ENCODE measurements around the gene NHSL2. TPM values are rescaled to one million over a fixed set of nuclear protein-coding genes. Genes with fewer than 3 reads are reported as not detected.
A peak's percentile ranks its signal among the peaks of the same experiment; 100 is the strongest.

The NHSL2 gene
- total RNA-seq, 1 donor from 2014 or later: 12.7 TPM

DNA sequence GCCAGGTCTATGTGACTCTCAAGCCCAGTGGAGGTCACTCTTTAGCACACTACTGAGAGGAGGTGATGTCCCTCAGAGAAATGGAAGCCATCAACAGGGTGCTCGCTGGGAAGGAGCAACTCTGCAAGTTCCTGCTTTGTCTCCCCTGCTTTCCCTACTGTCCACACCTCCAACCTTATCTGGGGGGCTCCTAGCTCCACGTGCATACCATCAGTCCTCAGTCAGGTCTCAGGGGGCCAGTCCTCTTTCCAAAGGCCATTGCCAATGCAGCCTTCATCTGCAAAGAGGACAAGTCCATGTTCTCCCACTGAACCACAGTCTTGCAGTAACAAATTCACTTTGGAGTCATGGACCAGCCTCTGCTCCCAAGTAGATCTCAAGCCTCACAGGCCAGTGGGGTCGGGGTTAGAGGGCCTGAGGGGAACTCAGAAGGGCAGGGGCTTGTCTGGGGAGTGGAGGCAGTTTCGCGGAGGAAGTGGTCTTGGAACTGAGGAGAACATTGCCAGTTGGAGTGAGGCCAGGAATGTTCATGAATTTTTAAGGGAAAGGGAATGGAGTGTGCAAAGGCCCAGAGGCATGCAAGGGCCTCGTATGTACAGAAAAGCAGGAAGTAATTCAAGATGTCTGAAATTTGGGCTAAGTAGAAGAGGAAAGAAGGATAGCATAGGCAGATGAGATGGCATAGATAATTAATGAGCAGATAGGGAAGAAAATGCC is 212.1 kb downstream of the NHSL2 start:
- Histone ChIP-seq H3K4me3 (no peak overlapping the region), H3K27me3 (ENCODE audit: low read depth) (no peaks in the 10 kb centered on the region), H3K36me3 (no peaks in the 10 kb centered on the region), H3K9me3 (no peaks in the 10 kb centered on the region), H3K4me1 (peaks cover 58% of the 10 kb centered on the region), H3K27ac (no peak overlapping the region)
- TF ChIP-seq, protein P1, sequence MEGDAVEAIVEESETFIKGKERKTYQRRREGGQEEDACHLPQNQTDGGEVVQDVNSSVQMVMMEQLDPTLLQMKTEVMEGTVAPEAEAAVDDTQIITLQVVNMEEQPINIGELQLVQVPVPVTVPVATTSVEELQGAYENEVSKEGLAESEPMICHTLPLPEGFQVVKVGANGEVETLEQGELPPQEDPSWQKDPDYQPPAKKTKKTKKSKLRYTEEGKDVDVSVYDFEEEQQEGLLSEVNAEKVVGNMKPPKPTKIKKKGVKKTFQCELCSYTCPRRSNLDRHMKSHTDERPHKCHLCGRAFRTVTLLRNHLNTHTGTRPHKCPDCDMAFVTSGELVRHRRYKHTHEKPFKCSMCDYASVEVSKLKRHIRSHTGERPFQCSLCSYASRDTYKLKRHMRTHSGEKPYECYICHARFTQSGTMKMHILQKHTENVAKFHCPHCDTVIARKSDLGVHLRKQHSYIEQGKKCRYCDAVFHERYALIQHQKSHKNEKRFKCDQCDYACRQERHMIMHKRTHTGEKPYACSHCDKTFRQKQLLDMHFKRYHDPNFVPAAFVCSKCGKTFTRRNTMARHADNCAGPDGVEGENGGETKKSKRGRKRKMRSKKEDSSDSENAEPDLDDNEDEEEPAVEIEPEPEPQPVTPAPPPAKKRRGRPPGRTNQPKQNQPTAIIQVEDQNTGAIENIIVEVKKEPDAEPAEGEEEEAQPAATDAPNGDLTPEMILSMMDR (IDR thresholded peaks at IDR 0.05): no peak
- DNase-seq: no peak
- intact Hi-C loops (cut with DNase I): no loop called here
- ATAC-seq: no peak

DNA sequence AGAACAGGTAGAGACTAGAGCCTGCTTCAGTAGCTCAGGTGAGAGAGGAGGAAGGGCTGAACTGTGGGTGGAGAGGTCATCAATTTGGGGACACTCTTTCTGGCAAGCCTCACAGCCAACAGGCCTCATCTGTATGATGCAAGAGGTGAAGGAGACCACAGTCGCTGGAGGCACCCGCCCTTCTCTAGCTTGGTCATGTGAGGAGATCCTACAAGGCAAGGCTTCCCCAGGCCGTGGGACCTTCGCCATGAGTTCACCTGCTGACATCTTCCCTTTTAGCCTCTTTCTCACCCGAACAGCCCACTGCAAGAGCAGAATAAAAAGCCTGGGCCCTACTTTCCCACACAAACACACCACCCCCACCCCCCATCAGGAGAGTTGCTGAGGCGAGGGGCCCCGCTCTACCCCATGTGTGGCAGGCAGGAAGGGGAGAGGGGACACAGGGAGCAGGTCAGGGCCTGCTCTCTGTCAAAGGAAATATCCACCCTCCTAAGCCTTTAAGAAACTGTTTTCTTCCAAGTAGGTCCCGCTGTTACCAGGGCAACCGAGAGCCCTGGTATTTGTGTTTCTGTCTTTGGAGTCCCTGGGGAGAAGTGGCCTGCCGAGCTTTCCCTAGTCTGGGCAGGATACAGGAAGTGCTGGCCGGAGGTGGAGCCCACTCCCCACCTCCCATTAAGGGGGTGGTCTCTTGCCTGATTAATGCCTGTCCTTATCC is 213.0 kb downstream of the NHSL2 start:
- TF ChIP-seq, protein P1 (IDR thresholded peaks at IDR 0.05): no peak
- intact Hi-C loops (cut with DNase I): no loop called here
- peak overlapping the region; percentile 62 for H3K27ac ChIP-seq

DNA sequence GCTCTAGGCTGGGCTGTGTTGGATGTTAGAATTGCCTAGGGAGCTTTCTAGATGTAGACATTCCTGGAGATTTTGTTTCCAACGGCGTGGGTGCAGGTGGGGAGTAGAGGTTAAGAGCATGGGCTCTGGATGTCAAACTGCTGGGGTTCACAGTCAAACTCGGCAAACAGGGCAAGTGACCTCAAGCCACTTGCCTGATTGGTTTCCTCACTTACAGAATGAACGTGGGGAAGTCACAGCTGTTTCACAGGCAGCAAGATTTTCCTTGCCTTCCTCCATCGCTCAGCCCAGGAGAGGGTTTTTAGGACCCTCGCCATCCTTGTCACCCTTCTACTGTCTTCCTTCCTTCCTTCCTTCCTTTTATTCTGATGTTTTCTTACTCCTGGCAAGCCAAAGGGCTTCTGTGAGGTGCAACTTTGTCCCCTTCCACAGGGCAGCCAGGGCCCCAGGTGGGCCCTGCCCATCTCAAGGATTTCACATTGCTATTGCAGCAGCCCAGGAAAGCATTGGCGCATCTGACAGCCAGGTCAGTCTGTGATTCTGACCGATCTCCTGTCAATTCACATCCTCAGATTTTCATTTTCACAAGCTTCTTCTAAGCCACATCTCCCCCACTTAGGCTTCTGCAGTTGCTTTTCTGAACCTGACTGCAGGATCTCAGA is 214.0 kb downstream of the NHSL2 start:
- DNase-seq: no peak
- no peaks in the 10 kb centered on the region for H3K27me3 ChIP-seq (ENCODE audit: low read depth)

More for the DNA sequence above, 213.0 kb downstream of the NHSL2 start:
- Histone ChIP-seq H3K4me3 (no peak overlapping the region), H3K4me1 (peaks cover 58% of the 10 kb centered on the region), H3K27me3 (ENCODE audit: low read depth) (no peaks in the 10 kb centered on the region), H3K9me3 (no peaks in the 10 kb centered on the region), H3K36me3 (no peaks in the 10 kb centered on the region)
- peak; percentile 68 for DNase-seq
- ATAC-seq: peak; percentile 57 to 68

GRCh38 chrX:72125331-72126047 is 214.8 kb downstream of the NHSL2 start:
- Histone ChIP-seq H3K27me3 (ENCODE audit: low read depth) (no peaks in the 10 kb centered on the region), H3K36me3 (no peaks in the 10 kb centered on the region), H3K9me3 (no peaks in the 10 kb centered on the region), H3K4me3 (no peak overlapping the region), H3K4me1 (peaks cover 62% of the 10 kb centered on the region), H3K27ac (peak overlapping the region; percentile 41)
- no peak for ATAC-seq
- no peak for DNase-seq
- TF ChIP-seq, protein P1 (IDR thresholded peaks at IDR 0.05): no peak
- intact Hi-C loops (cut with DNase I): no loop called here

More for the DNA sequence above, 214.0 kb downstream of the NHSL2 start:
- H3K4me3 ChIP-seq: no peak overlapping the region
- no peaks in the 10 kb centered on the region for H3K36me3 ChIP-seq
- H3K4me1 ChIP-seq: peaks cover 58% of the 10 kb centered on the region
- H3K27ac ChIP-seq: peak overlapping the region; percentile 62
- intact Hi-C loops (cut with DNase I): no loop called here
- TF ChIP-seq, protein P1 (IDR thresholded peaks at IDR 0.05): no peak
- H3K9me3 ChIP-seq: no peaks in the 10 kb centered on the region
- ATAC-seq: no peak

GRCh38 chrX:72126048-72126415 is 215.4 kb downstream of the NHSL2 start:
- TF ChIP-seq, protein P1 (IDR thresholded peaks at IDR 0.05): no peak
- ATAC-seq: no peak
- intact Hi-C loops (cut with DNase I): no loop called here
- Histone ChIP-seq H3K4me3 (no peak overlapping the region), H3K4me1 (peaks cover 61% of the 10 kb centered on the region), H3K36me3 (no peaks in the 10 kb centered on the region), H3K9me3 (no peaks in the 10 kb centered on the region), H3K27ac (peak overlapping the region; percentile 41), H3K27me3 (ENCODE audit: low read depth) (no peaks in the 10 kb centered on the region)
- no peak for DNase-seq

Data from lower lobe of right lung (tissue), 2 donors.